ENCODE results near the gene SPRR2E. TPM values are rescaled to one million over a fixed set of nuclear protein-coding genes. Genes with fewer than 3 reads are reported as not detected.
"Not testable (repeated sequence)": the region's sequence is repeated elsewhere in the genome, so short reads cannot be mapped to it uniquely, and the experiment has no call there.

SPRR2E gene
- polyA plus RNA-seq, 3 donors, result not detected

DNA sequence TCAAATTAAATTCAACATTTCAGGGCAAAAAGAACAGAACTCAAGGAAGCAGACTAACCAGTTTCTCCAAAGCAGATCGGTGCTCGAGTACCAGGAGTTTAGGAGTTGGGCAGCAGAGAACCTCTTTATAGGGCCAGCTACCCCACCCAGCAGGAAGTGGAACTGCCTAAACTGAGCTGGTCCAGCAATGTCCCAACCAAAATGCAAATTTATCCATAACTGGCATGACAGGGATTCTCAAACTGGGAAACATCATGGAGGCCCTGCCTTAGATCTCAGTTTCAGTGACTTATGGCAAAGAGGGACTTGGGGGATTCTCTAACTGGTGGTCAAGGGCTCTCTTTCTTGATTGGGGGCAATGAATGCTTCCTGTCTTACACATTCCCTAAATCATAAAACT, 22.8 kb downstream of the SPRR2E start, which contains the start of gene SPRR2B:
SPRR2B (minus strand) TSS at position 101 of the 400 bp plus-strand sequence. CDS start 772 bp downstream, outside the sequence.
- no peak for DNase-seq (ENCODE audit: low read depth in 3 of 3, low spot score in 2 of 3)

DNA sequence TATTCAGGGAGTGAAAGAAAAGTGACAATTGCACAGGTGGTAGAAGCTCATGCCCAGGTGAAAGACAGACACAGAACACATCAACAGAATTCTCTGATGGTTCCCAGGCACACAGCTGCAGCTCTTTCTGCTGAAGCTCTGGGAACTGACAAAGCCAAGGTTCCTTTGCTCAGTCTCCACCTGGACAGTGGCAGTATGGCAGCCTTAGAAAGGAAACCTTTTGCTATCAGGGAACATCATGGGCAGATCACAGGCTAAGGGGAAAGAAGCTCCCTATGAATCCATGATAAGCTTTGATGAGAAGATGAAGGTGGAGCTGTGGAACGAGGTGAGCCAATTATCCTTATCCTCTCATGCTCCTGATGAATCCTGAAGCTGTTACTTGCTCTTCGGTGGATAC, 24.1 kb downstream of the SPRR2E start:
- DNase-seq (ENCODE audit: low read depth in 3 of 3, low spot score in 2 of 3), result no peak

DNA sequence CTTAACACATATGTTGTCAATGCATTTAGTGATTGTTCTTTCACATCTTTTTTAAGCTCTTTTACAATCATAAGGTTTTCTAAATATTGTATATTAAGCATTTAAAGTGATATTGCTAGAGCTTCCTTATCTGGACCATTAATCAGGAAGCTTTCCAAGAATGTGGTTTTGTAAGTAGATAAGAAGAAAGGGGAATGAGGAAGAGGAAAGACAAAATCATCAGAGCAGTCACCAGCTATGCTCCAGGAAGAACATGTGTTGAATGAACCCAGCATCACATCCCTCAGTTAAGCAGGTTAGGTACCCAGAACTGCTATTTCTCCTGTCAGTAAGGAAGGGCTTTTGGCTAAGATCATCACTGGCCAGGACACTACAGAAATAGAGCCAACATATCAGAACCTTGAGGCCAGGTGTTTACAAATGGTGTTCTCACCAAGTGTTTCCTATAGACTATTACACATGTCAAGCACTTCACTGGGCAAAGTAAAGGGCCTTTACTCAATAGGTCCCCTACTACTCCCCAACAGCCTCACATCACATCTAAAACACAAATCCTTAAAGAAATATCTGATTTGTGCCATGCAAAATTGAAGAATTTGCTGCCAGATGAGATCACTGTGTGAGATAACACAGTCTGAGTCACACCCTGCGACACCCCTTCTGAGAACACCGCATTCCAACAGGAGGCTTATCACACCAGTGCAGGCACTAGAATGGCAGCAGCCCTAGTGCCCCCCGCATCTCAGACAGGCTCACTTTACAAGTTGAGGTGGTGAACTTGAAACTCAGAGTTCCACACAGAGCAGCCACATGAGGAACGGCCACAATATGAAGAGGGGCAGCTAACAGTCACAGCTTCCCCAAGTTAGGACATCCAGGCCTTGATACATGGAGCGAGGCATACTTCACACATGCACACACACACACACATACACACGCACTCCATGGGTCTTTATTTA, 35.2 kb downstream of the SPRR2E start:
- no peak for DNase-seq (ENCODE audit: low read depth in 3 of 3, low spot score in 2 of 3)

DNA sequence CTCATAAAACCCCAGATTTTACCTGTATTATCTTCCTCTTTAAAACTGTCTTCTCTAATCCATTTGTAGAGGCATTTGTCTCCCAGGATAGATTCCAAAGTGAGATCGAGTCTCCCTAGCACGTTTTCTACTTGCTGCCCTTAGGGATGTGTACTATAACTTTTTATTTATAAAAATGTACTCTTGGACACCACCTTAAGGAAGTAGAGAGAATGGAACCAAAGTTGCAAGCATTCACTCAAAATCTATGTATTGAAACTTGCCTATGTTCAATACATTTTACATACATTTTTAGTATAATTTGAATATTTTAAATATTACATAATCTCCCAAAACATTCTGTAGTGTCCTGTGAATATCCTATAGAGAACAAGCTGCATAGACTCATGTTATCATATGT, 36.2 kb downstream of the SPRR2E start:
- no peak for DNase-seq (ENCODE audit: low read depth in 3 of 3, low spot score in 2 of 3)

DNA sequence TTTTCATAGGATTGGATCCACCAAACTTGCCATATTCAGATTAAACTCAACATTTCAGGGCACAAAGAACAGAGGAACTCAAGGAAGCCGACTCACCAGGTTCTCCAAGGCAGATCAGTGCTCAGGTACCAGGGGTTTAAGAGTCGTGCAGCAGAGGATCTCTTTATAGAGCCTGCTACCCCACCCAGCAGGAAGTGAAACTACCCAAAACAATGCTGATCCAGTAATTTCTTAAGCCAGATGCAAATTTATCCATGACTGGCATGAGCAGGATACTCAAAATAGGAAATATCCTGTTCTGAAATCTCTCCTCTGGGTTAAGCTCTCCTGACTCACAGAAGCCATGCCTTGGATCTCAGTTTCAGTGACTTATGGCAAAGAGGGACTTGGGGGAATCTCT, 37.0 kb downstream of the SPRR2E start, which contains the start of gene SPRR2A:
SPRR2A (minus strand) TSS at position 138 of the 400 bp plus-strand sequence. CDS start 777 bp downstream, outside the sequence.
- DNase-seq (ENCODE audit: low read depth in 3 of 3, low spot score in 2 of 3), result no peak

DNA sequence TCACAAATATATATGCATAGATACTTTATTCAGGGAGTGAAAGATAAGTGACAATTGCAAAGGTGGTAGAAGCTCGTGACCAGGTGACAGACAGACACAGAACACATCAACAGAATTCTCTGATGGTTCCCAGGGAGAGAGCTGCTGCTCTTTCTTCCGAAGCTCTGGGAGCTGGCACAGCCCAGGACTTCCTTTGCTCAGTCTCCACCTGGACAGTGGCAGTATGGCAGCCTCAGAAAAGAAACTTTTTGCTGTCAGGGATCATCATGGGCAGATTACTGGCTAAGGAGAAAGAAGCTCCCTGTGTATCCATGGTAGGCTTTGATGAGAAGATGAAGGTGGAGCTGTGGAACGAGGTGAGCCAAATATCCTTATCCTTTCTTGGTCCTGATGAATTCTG, 38.2 kb downstream of the SPRR2E start:
- not testable (repeated sequence) for DNase-seq (ENCODE audit: low read depth in 3 of 3, low spot score in 2 of 3)

DNA sequence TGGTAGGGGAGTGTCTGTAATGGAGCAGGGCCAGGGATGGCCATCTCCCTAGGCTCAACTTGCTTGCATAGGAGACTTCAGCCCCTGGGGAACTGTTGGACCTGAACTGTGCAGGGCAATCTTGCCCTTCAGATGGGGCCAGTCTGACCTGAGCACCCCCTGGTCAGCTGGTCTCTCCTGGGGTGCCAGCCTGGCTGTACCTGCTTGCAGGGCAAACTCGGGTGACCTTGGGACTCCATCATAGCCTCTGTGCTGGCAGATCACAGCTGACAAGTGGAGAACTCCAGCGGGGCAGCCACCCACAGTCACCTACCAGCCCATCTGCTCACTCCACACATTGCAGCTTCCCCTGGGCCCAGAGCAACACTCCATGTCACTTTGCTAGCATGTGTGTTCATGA, 45.1 kb downstream of the SPRR2E start:
- no peak for DNase-seq (ENCODE audit: low read depth in 3 of 3, low spot score in 2 of 3)

Other genes starting within 250 kb of the SPRR2E start
- gene LCE7A, start 234.5 kb downstream of the SPRR2E start, polyA plus RNA-seq (ENCODE audit: insufficient read length in 3 of 3), result not detected
- not detected for gene SMCP, start 216.2 kb downstream of the SPRR2E start, polyA plus RNA-seq (ENCODE audit: insufficient read length in 3 of 3)
- gene IVL, start 186.0 kb downstream of the SPRR2E start, polyA plus RNA-seq (ENCODE audit: insufficient read length in 3 of 3), result under 1 TPM in 2 of 3 donors, not detected in 1; 0.21 to 0.42 TPM
- gene SPRR5, start 147.3 kb downstream of the SPRR2E start, polyA plus RNA-seq (ENCODE audit: insufficient read length in 3 of 3), result not detected
- gene SPRR4, start 123.9 kb downstream of the SPRR2E start, polyA plus RNA-seq (ENCODE audit: insufficient read length in 3 of 3), result not detected
- gene SPRR1A, start 110.4 kb downstream of the SPRR2E start, polyA plus RNA-seq (ENCODE audit: insufficient read length in 3 of 3), result not detected
- gene SPRR3, start 92.8 kb downstream of the SPRR2E start, polyA plus RNA-seq (ENCODE audit: insufficient read length in 3 of 3), result under 1 TPM in 1 of 3 donors, not detected in 2; 0.21 TPM
- not detected for gene SPRR1B, start 63.3 kb downstream of the SPRR2E start, polyA plus RNA-seq (ENCODE audit: insufficient read length in 3 of 3)
- not detected for gene SPRR2D, start 53.4 kb downstream of the SPRR2E start, polyA plus RNA-seq (ENCODE audit: insufficient read length in 3 of 3)
- not detected for gene SPRR2A, start 37.0 kb downstream of the SPRR2E start, polyA plus RNA-seq (ENCODE audit: insufficient read length in 3 of 3)
- not detected for gene SPRR2B, start 22.9 kb downstream of the SPRR2E start, polyA plus RNA-seq (ENCODE audit: insufficient read length in 3 of 3)
- not detected for gene SPRR2F, start 19.0 kb upstream of the SPRR2E start, polyA plus RNA-seq (ENCODE audit: insufficient read length in 3 of 3)
- not detected for gene SPRR2G, start 56.4 kb upstream of the SPRR2E start, polyA plus RNA-seq (ENCODE audit: insufficient read length in 3 of 3)
- not detected for gene LELP1, start 108.9 kb upstream of the SPRR2E start, polyA plus RNA-seq (ENCODE audit: insufficient read length in 3 of 3)
- gene PRR9, start 123.1 kb upstream of the SPRR2E start, polyA plus RNA-seq (ENCODE audit: insufficient read length in 3 of 3), result not detected
- gene LORICRIN, start 165.2 kb upstream of the SPRR2E start, polyA plus RNA-seq (ENCODE audit: insufficient read length in 3 of 3), result not detected
- not detected for gene PGLYRP3, start 218.4 kb upstream of the SPRR2E start, polyA plus RNA-seq (ENCODE audit: insufficient read length in 3 of 3)